Measurements from ENCODE around the gene TMC5.
A peak's percentile ranks its signal among the peaks of the same experiment; 100 is the strongest.

The TMC5 gene

DNA sequence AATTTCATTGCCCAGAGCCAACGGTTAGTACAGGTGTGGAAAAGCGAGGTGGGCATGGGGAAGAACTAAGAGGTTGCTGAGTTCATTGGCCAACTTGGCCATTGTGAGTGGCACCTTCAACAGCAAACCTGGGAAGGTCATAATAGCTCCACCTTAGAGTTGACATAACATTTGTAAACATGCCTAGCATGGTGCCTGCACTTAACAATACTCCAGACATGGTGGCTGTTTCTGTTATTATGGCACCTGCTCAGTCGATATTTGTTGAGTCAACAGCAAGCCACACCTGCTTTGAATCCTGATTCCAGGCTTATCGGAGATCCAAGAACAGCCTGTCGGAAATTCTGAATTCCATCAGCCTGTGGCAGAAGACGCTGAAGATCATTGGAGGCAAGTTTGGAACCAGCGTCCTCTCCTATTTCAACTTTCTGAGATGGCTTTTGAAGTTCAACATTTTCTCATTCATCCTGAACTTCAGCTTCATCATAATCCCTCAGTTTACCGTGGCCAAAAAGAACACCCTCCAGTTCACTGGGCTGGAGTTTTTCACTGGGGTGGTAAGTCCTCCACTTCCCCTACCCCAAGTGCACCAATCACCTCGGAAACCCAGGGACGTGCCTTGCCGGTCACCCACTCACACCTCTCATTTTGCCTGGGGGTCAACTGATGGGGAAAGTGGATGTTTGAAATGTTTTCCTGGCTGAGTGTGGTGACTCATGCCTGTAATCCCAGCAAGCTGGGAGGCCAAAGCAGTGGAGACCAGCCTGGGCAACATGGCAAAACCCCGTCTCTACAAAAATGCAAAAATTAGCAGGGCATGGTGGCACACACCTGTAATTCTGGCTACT, 46.0 kb downstream of the TMC5 start:
- DNase-seq, result no peak

DNA sequence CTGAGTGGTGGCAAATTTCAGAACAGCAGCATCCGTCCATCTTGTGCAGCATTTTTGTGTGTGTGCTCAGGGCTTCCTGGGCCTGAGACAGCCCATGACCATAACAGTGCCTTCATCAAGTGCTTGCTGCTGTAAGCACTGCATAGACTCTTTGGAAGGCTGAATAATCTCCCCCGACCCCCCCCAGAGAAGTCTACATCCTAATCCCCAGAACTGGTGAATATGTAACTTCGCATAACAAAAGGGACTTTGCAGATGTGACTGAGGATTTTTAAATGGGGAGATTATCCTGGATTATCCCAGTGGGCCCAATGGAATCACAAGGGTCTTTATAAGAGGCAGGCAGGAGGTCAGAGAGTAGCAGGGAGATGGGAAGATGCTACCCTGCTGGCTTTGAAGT, 50.6 kb downstream of the TMC5 start:
- DNase-seq, result no peak

DNA sequence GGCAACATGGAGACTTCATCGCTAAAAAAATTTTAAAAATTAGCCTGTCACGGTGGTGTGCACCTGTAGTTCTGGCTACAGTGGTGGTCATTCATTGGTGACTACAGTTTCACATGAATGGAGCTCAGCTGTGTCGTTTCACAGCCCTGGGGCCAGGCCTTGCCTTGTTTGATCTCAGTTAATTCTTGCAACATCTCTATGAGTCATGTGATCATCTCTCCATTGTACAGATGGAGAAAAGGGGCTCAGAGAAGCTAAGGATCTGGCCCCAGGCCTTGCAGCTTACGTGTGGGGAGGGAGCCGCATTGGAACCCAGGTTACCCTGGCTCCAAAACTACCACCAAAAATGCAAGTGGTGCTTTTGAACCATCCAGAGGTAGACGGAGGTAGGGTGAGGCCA, 54.8 kb downstream of the TMC5 start:
- no peak for DNase-seq

DNA sequence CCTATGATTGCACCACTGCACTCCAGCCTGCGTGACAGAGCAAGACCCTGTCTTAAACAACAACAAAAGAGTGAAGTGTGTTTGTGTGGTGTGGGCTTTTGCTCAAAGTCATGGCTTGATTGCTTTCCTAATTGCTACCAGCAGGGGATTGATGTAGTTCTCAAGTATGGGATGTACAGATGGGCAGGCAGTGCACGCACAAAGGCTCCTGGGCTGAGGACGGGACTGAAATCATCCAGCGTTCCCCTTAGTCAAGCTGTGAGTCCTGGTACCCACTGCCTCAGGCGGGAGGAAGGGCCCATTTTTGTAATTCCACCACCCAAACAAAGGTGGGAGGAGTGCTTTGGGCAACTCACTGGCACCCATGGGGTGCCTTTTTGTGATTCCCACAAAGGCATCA, 56.9 kb downstream of the TMC5 start:
- DNase-seq, result no peak

DNA sequence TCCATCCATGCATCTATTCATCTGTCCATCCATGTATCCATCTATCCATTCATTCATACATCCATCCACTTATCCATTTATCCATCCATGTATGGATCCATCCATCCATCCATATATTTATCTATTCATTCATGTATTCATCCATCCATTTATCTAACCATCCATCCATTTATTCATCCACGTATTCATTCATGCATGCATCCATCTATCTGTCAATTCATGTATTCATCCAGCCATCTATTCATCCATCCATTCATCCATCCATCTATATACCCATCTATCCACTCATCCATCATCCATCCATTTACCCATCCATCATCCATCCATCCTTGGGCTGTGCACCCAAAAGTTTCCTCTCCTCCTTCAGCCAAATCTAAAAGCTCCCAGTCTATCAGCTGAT, 60.8 kb downstream of the TMC5 start:
- no peak for DNase-seq

DNA sequence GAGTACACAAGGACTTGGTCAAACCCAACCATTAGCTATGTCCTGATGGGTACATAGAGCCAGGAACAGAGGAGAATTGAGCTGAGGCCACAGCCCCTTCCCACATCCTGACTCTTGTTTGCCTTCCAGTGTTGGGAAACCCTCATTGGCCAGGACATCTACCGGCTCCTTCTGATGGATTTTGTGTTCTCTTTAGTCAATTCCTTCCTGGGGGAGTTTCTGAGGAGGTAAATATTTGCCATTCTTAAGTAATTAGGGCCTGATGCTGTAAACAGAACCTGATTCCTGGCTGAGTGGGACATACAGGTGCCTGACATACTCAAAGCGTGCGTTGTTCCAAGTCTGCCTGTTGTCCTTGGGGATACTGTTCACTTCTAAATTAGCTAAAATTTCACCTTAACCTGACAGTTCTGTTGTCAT, 61.6 kb downstream of the TMC5 start:
- DNase-seq, result no peak

DNA sequence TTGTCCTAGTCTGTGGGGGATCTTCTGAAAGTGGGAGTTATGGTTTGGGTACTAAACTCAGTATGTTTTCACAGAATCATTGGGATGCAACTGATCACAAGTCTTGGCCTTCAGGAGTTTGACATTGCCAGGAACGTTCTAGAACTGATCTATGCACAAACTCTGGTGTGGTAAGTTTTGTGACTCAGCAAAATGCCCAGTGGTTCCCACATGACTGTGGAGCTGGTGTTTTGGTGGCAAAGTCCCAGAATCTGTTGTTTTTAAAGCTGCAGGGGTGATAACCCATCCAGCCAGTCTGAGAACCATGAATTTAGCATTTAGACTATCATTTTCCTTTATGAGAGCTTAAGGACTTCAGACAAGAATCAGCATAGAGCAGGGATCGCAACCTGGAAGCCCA, 63.6 kb downstream of the TMC5 start:
- peak in 1 of 2 donors; percentile 2 for DNase-seq

DNA sequence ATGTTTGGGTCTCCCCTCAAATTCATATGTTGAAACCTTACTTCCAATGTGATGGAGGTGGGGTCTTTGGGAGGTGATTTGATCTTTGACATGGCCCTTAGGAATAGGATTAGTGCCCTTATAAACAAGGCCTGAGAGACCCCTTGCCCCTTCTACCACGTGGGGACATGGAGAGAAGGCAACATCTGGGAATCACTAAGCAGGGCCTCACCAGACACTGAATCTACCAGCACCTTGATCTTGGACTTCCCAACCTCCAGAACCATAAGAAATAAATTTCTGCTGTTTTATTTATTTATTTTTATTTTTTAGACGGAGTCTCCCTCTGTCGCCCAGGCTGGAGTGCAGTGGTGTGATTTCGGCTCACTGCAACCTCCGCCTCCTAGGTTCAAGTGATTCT, 64.1 kb downstream of the TMC5 start:
- no peak for DNase-seq

DNA sequence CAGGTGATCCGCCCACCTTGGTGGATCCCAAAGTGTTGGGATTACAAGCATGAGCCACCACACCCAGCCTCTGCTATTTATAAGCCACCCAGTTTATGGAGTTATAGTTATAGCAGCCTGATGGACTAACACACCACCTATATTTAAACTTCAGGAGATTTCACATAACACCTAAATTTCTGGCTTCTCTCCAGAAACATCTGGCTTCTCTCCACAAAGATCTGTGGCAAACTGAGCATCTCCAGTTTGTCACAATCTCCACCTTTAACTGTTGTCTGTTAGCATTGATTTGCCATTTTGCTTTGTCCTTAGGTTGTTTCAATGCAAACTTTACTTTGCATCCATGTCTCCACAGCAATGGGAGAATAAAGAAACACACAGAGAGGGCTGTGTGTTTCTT, 64.6 kb downstream of the TMC5 start:
- DNase-seq, result no peak

DNA sequence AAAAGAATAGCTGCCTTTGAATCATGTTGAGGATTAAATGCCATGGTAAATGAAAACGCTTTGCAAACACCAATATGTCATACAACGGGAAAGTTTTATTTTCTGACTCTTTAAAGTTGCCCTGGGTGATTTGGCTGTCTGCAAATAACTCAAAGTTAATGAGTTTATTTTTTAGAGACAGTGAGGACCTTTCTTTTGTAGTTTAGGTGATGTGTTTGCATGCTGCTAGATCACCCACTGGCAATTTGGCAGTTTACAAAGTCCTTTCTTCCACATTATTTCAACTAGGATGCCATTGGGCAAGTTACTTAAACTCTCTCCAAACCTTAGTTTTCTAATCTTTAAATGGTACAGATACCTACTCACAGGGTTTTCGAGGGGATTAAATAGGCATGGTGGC, 66.4 kb downstream of the TMC5 start:
- no peak for DNase-seq

DNA sequence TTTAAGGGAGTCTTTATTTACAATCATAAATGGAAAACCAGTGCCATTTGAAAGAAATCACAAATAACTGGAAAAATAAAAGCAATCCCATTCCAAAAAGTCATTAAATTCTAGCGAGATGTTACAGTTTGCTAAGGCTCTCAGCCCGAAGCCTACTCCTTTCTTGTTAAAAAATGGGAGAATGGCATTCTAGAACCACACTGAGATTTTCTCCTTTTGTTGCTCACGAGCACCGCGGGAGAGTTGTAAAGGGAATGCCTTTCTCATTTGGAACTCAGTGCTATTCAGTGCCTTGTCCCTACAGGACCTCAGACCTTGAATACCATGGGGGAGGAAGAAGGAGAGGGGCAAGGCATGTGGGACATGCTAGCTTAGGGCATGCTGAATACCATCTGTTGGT, 67.9 kb downstream of the TMC5 start:
- DNase-seq, result no peak

DNA sequence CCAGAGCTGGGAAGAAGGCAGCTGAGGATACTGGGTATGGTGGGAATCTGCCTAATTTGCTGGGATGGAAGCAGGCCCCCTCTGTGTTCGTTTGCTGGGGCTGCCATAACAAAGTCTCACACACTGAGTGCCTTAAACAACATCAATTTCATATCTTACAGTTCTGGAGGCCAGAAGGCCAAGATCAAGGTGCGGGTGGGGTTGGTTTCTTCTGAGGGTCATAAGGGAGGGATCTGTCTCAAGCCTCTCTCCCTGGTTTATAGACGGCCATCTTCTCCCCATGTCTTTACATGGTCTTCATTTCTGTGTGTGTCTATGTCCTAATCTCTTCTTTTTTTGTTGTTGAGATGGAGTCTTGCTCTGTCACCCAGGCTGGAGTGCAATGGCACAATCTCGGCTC, 68.4 kb downstream of the TMC5 start:
- DNase-seq, result no peak

DNA sequence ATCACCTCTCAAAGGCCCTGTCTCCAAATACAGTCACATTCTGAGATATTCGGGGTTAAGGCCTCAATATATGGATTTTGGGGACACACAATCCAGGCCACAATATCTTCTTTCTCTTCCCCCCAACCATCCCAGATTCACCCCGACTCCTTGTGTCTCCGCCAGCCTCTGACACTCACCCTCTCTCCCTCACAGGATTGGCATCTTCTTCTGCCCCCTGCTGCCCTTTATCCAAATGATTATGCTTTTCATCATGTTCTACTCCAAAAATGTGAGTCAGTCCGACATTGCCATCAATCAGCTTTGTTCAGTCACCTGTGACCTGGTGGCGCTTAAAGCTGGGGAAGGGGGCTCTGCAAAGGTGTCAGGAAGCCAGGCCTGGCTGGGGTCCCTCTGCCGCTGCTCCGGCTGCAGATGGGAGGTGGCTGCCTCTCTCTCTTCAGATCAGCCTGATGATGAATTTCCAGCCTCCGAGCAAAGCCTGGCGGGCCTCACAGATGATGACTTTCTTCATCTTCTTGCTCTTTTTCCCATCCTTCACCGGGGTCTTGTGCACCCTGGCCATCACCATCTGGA, 69.2 kb downstream of the TMC5 start:
- DNase-seq, result no peak

DNA sequence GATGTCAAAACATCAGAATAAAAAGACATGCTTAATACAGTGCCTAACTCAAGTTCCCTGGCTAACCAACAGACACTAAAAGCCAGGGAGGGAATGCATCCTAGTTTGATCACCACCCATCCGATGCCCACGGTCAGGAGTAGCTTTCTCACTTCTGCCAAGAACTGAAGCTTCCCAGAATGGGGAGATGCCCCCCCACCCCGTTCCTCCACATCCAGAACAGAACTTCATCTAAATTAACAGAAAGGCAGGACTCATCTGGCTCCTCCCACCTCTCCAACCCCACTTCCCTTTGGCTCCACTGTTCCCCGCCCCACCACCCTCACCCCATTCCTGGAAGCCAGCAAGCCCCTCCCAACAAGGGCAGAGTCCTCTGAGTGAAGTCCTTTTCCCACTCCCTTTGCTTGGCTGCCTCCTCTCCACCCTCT, 70.5 kb downstream of the TMC5 start:
- DNase-seq, result no peak

DNA sequence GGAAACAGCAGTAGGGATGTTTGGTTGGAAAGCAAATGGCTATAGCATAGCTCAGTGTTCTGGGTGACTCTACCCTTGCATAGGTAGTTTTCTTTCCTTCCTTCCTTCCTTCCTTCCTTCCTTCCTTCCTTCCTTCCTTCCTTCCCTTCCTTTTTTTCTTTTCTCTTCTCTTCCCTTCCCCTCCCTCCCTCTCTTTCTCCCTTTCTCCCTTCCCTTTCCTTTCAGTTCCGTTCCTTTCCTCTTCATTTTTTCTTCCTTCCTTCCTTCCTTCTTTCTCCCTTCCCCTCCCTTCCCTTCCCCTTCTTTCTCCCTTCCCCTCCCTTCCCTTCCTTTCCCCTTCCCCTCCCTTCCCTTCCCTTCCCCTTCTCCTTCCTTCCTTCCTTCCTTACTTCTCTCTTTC, 72.9 kb downstream of the TMC5 start:
- DNase-seq, result no peak

DNA sequence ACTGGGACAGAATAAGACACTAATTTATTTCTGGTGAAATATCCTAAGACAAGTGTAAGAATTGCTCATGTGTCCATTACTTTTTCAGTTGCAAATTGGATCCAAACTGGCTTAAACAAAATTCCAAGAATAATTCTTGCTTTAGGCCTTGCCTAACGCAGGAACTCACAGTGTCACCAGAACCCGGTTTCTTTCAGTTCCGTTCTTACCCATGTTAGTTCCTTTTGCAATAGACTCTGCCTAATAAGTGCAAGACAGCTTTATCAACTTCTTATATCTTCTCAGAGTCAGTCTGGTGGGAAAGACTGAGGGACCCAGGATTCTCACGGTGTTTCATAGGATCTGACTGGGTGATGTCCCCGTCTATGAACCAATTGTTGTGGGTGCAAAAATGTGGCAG, 79.5 kb downstream of the TMC5 start:
- peak; percentile 61 to 78 for DNase-seq

DNA sequence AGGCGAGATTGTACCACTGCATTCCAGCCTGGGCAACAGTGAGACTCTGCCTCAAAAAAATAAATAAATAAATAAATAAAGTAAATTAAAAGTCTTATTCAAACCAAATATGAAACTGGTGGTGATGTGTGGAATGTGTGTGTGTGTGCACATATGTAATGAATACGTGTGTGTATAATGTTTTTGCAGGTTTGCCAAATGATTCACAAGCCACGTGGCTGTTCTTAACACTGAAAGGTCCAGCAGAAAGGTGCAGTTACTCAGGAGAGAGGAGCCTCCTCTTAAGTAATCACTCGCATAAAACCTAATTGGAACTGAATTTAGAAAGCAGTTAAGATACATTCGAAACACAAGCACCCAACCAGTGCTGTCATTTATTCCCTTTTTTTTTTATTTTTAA, 81.3 kb downstream of the TMC5 start:
- no peak for DNase-seq

DNA sequence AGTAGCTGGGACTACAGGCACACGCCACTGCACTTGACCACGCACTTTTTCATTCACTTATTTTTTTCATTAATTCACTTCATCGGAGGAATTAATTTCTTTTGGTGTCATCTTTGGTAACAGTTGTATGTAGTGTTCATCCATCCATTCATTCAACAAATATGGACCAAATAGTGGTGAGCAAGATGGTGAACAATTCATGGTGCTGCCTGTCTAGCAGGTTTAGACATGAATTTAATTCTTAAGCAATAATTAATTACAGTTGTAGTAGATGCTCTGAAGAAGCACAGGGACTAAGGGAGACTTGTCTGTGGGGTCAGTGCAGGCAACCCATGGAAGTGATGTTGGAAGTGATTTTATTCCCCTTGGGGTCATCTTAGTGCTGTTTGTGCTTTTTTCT, 81.8 kb downstream of the TMC5 start:
- DNase-seq, result no peak

DNA sequence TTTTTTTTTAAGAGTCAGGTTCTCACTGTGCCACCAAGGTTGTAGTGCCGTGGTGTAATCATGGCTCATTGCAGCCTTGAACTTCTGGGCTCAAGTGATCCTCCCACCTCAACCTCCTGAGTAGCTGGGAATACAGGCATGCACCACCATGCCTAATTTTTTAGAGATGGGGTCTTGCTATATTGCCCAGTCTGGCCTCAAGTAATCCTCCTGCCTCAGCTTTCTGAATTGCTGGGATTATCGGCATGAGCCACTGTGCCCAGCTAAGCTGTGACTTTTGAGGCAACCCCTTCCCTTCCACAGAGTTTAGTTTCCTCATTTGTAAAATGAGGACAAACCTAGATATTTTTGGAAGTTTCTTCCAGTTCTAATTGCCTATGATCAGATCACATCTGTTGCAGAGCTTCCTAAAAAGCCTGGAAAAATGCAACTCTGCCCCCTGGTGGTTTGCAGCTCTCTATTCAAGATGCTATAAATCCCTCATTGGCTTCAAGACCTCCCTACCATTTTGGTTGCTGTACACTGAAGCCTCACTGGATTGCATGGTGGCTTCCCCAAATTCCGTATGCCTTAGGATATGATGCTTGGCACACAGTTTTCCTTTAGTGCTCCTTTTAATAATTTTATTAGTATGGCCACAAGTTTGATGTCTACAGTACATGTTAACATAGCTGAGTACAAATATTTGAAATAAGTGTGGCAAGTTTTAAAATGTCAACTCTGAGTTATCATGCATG, 84.9 kb downstream of the TMC5 start:
- peak; percentile 78 to 88 for DNase-seq

DNA sequence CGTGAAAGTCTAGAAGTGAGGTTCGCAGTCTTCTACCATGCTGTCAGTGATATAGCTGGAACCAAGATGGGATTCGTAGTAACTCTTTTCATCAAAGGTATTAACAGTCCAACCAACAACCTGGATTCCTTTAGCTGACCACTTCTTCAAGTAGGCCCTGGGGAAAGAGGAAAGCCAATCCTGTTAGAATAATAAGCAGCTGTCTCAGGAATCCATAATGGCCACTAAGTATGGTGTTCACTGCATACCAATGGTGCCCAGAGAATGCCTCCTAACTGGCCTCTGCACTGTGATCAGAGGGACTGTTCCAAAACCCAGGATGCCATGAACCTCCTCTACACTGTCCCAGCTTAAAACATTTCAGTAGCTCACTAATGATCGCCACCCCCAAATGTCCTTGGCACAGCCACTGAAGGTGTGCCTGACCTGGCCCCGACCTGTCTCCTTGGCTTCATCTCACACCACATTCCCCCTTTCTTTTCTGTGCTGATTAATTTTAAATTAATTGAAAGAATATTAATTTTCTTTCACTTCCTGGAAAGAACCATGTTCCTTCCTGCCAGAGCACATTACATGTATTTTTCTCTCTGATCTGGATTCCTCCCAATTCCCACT, 85.9 kb downstream of the TMC5 start:
- no peak for DNase-seq

DNA sequence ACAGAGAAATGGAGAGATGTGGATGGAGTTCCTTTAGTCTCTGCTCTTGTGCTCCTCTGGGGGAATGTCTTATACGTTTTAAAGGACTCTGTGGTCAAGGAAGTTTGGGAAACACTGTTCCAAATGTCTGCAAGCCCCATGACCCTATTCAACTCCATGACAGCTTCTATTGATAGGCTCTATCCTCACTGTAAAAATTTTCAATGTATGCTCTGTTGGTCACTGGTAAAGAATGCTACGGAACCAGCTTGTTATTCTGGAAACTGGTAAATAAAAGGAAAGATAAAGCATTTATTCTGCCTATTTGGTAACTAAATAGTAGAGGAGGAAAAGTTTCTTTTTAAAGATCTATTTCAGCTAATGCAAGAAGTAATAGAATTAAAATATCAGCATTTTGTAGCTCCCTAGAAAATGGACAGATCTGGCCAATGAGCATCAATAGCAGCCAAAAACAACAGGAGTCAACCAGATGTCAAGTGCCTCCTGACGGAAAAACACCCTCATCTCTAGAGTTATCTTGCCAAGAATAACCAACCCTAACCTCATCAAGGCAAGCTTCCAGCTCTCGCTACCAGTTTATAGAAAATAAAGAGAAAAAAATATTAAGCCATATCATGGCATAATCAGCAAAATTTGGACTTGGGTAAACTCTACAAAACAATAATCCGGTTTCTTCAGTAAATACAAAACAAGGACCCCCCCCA, 88.1 kb downstream of the TMC5 start:
- no peak for DNase-seq

DNA sequence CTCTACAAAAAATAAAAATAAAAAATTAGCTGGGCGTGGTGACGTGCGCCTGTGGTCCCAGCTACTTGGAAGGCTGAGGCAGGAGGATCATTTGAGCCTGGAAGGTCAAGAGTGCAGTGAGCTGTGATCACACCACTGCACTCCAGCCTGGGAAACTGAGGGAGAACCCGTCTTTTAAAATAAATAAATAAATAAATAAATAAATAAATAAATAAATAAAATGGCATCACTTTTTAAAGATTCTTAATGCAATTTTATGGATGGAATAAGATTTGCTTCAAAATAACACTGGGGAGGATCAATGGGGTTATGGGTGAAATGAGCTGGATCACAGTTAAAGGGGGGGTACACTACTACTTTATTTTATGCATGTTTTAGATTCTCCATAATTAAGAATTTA, 89.3 kb downstream of the TMC5 start:
- DNase-seq, result no peak

DNA sequence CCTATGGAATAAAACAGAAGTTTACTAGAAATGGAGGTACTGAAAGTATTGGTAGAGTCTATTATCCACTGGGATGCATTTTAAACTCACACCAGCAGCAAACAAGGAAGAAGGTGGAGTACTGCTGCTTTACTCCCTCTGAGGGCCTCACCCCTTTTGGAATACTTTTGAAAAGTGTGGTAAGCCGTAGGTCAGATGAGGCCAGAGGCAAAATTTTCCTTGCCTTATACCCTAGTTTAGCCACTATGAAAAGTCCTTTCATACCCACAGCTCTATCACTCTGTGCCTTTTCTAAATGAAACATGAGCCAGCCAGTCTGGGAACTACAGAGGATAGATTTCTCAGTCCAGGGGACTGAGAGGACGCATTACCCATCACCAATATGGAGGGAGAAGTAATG, 90.2 kb downstream of the TMC5 start:
- DNase-seq, result no peak

All from inflammatory macrophage (primary cell).